Subcutaneous adipose tissue (tissue), 4 donors: Measurements from ENCODE around the gene POLR3E. TPM values are rescaled to one million over a fixed set of nuclear protein-coding genes. Genes with fewer than 3 reads are reported as not detected.

Experiments used
- CTCF ChIP-seq: fragments of 450-650 bp; IDR thresholded peaks from one replicate; pipeline ENCODE4 v1.5.1; 2016; ENCODE audit warnings: low read depth, mild to moderate bottlenecking, control low read depth, antibody characterized with exemption, moderate library complexity
- total RNA-seq, 4 donors: library from RNA; depleted of rRNA; stranded (reverse); fragments of >200 nt; gene quantifications; one replicate each; pipeline ENCODE4 v1.1.0, GENCODE V29; 2016

POLR3E gene
- total RNA-seq, 4 donors from 2014 or later, result 29.2 to 48.4 (median 40.5) TPM

GRCh38 chr16:22323959-22324786 is 27.0 kb downstream of the POLR3E start:
- no peak for TF ChIP-seq CTCF

- no peak for TF ChIP-seq CTCF
Observed at GRCh38 chr16:22324787-22325597, 27.8 kb downstream of the POLR3E start.

- TF ChIP-seq CTCF, result no peak
Observed at GRCh38 chr16:22325598-22326368, 28.6 kb downstream of the POLR3E start.

- no peak for TF ChIP-seq CTCF
Observed at GRCh38 chr16:22326369-22326652, 29.1 kb downstream of the POLR3E start.

GRCh38 chr16:22326771-22327445 is 29.7 kb downstream of the POLR3E start:
- no peak for TF ChIP-seq CTCF

GRCh38 chr16:22327446-22327775 is 30.2 kb downstream of the POLR3E start:
- no peak for TF ChIP-seq CTCF
